Right cardiac atrium (tissue), 5 donors: ENCODE results near the gene SORCS2. TPM values are rescaled to one million over a fixed set of nuclear protein-coding genes. Genes with fewer than 3 reads are reported as not detected.

Experiments
- ATAC-seq, 2 donors: fragments of 200-7000 bp; cut with Tn5 transposase; one replicate each; pipeline versions ENCODE4 v1.8.0 to v1.9.1; 2020; ENCODE audit warnings: moderate library complexity in 2 of 2, mild to moderate bottlenecking in 1 of 2
- DNase-seq, 3 donors: peaks; one replicate each; pipeline ENCODE4 v3.0.0-alpha.2; 2020
- H3K27ac ChIP-seq: one replicate; pipeline ENCODE4 v1.5.1; 2013; ENCODE audit warnings: mild to moderate bottlenecking, low read length, control low read depth, moderate library complexity
- H3K27me3 ChIP-seq: one replicate; pipeline ENCODE4 v1.6.1; 2013; ENCODE audit not compliant: control insufficient read depth, insufficient read depth
- H3K4me1 ChIP-seq: one replicate; pipeline ENCODE4 v1.6.1; 2013; ENCODE audit warnings: low read length; ENCODE audit not compliant: control insufficient read depth, insufficient read depth
- H3K4me3 ChIP-seq: one replicate; pipeline ENCODE4 v1.5.1; 2013; ENCODE audit warnings: low read length, control low read depth
- H3K9me3 ChIP-seq: one replicate; pipeline ENCODE4 v1.6.1; 2013; ENCODE audit warnings: low read length; ENCODE audit not compliant: control insufficient read depth
- WGBS: extraction: QIAGEN DNeasy Blood & Tissue Kit; methylation state at CpG from one replicate; pipeline ENCODE4 v1.1.7; 2013; 5-methylcytosine and 5-hydroxymethylcytosine counted together
- intact Hi-C, 4 donors: fragments of 100-400 bp; cut with DNase I; formaldehyde crosslinking; loops; one replicate each; pipeline versions ENCODE4 v1.11.0 to v1.14.0; 2022 to 2023
- polyA plus RNA-seq: library from polyadenylated mRNA; stranded (reverse); fragments of 200-250 nt; gene quantifications from one replicate; pipeline ENCODE4 v1.2.3, GENCODE V29; 2013
- total RNA-seq, 4 donors: library from RNA; stranded (reverse); fragmentation: NEBNext Ultra II Directional; extraction: Animal tissue kit (Norgen Biotek cat#: 25700); gene quantifications; one replicate each; pipeline ENCODE4 v1.2.1, GENCODE V29; 2021
- donor health status: healthy with polysubstance abuse.
- donor health status: DM: no; HTN: yes; CAD: no.
- donor health status: DM: no; HTN: no; CAD: no.
- donor health status: DM: no; HTN: yes; CAD: no; lungs with severe emphysema.
- donor health status: DM: yes; HTN: yes; CAD: no.

SORCS2 gene
- total and polyA plus RNA-seq, 5 donors, result 2.1 to 7.3 (median 2.7) TPM

DNA sequence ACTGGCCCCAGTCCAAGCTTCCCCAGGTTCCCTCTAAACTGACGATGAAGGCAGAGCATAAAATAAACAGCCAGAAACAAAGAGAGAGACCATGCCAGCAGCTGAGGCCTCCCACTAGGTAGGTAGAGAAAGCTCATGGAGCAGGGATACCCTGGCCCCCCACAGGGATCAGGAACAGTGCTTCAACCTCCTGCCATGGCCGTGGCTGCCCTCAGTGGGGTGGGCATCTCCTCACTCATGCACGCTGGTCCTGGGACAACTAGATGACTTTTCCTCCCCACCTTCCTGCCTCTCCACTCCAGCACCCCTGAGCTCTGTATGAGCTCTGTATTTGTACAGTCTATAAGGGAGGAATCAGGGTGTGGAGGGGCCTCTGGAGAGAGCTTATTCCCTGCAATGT is 360.1 kb downstream of the SORCS2 start:
- 79% methylated on average over 3 of the region's 3 CpGs for WGBS

GRCh38 chr4:7553280-7553679 is 360.9 kb downstream of the SORCS2 start:
- DNase-seq, result no peak
- H3K27me3 ChIP-seq, result no peaks in the 10 kb centered on the region
- H3K4me3 ChIP-seq, result no peak overlapping the region
- no peak for ATAC-seq
- WGBS, result 92% methylated on average over 1 of the region's 1 CpG
- intact Hi-C loops, result no loop called here
- H3K9me3 ChIP-seq, result no peaks in the 10 kb centered on the region
- no peaks in the 10 kb centered on the region for H3K4me1 ChIP-seq
- H3K27ac ChIP-seq, result no peak overlapping the region

More for the DNA sequence above, 360.1 kb downstream of the SORCS2 start:
- Histone ChIP-seq H3K4me3 (no peak overlapping the region), H3K9me3 (no peaks in the 10 kb centered on the region), H3K27ac (no peak overlapping the region), H3K27me3 (no peaks in the 10 kb centered on the region), H3K4me1 (no peaks in the 10 kb centered on the region)
- intact Hi-C loops, result no loop called here
- DNase-seq (no peak), ATAC-seq (no peak)

DNA sequence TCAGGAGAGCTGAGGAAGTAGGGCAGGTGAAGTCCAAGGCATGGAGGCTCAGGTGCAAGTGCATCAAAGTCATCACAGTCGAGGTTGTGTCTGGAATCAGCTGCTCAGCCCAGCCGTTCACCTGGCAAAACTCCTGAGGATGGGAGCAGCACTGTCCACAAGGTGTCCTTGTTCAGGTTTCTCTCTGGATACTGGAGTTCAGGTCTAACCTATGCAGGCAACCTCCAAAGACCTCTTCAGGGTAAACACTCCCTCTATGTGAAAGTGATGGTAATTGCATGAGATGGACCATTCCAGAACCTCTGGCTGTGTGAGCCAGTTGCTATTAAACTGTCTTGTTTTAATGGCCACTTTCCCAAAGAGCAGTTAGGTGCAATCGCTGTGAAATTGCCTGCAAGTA is 362.6 kb downstream of the SORCS2 start:
- no peaks in the 10 kb centered on the region for H3K4me1 ChIP-seq
- no peaks in the 10 kb centered on the region for H3K27me3 ChIP-seq
- DNase-seq (no peak), ATAC-seq (no peak)
- H3K4me3 ChIP-seq, result no peak overlapping the region
- no peak overlapping the region for H3K27ac ChIP-seq
- intact Hi-C loops, result no loop called here
- H3K9me3 ChIP-seq, result no peaks in the 10 kb centered on the region
- 73% methylated on average over 3 of the region's 3 CpGs for WGBS

DNA sequence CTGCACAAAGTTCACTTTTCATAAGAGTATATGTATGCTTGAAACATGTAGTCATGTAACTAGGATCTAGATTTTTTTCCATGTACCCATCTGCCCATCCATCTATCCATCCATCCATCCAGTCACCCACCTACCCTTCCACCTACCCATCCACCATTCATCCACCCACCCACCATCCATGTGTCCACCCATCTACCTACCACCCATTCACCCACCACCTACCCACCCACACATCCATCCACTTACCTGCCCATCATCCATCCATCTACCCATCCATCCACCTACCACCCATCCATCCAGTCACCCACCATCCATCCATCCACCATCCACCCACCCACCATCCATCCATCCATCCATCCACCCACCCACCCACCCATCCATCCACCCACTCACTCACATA is 364.2 kb downstream of the SORCS2 start:
- H3K9me3 ChIP-seq, result no peaks in the 10 kb centered on the region
- H3K27ac ChIP-seq, result no peak overlapping the region
- DNase-seq (no peak), ATAC-seq (no peak)
- no peaks in the 10 kb centered on the region for H3K4me1 ChIP-seq
- intact Hi-C loops, result no loop called here
- H3K27me3 ChIP-seq, result no peaks in the 10 kb centered on the region
- H3K4me3 ChIP-seq, result no peak overlapping the region

GRCh38 chr4:7557456-7557855 is 365.1 kb downstream of the SORCS2 start:
- Histone ChIP-seq H3K4me3 (no peak overlapping the region), H3K4me1 (no peaks in the 10 kb centered on the region), H3K9me3 (no peaks in the 10 kb centered on the region), H3K27me3 (no peaks in the 10 kb centered on the region), H3K27ac (no peak overlapping the region)
- DNase-seq (no peak), ATAC-seq (no peak)
- 78% methylated on average over 7 of the region's 7 CpGs for WGBS
- intact Hi-C loops, result no loop called here

- H3K4me3 ChIP-seq, result no peak overlapping the region
- H3K27me3 ChIP-seq, result no peaks in the 10 kb centered on the region
- H3K27ac ChIP-seq, result no peak overlapping the region
- DNase-seq (no peak), ATAC-seq (no peak)
- no peaks in the 10 kb centered on the region for H3K4me1 ChIP-seq
- H3K9me3 ChIP-seq, result no peaks in the 10 kb centered on the region
- intact Hi-C loops, result no loop called here
- WGBS, result 95% methylated on average over 7 of the region's 7 CpGs
Measured at GRCh38 chr4:7558436-7558835, 366.1 kb downstream of the SORCS2 start.

GRCh38 chr4:7559316-7559715 is 367.0 kb downstream of the SORCS2 start:
- ATAC-seq, result no peak
- Histone ChIP-seq H3K4me1 (peaks cover 3% of the 10 kb centered on the region), H3K9me3 (no peaks in the 10 kb centered on the region), H3K27ac (no peak overlapping the region), H3K27me3 (no peaks in the 10 kb centered on the region), H3K4me3 (no peak overlapping the region)
- intact Hi-C loops, result no loop called here
- 85% methylated on average over 7 of the region's 7 CpGs for WGBS
- DNase-seq, result no peak

- Histone ChIP-seq H3K4me3 (no peak overlapping the region), H3K27ac (no peak overlapping the region), H3K9me3 (no peaks in the 10 kb centered on the region), H3K27me3 (no peaks in the 10 kb centered on the region), H3K4me1 (peaks cover 3% of the 10 kb centered on the region)
- no peak for DNase-seq
- WGBS, result 90% methylated on average over 16 of the region's 16 CpGs
- intact Hi-C loops, result no loop called here
- ATAC-seq, result no peak
Measured at GRCh38 chr4:7559741-7560395, 367.5 kb downstream of the SORCS2 start.

DNA sequence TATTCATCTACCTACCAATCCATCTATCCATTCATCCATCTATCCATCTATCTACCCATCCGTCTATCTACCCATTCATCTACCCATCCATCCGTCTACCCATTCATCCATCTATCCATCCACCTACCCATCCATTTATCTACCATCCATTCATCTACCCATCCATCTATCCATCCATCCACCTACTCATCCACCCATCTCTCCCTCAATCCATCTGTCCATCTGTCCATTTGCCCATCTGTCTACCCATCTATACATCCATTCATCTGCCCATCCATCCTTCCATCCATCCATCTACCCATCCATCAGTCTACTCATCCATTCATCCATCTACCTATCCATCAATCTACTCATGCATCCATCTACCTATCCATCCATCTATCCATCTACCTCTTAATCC is 369.2 kb downstream of the SORCS2 start:
- Histone ChIP-seq H3K27me3 (no peaks in the 10 kb centered on the region), H3K4me1 (peaks cover 3% of the 10 kb centered on the region), H3K9me3 (no peaks in the 10 kb centered on the region), H3K27ac (no peak overlapping the region), H3K4me3 (no peak overlapping the region)
- intact Hi-C loops, result no loop called here
- ATAC-seq (no peak), DNase-seq (no peak)
- WGBS, result 83% methylated on average over 2 of the region's 2 CpGs

DNA sequence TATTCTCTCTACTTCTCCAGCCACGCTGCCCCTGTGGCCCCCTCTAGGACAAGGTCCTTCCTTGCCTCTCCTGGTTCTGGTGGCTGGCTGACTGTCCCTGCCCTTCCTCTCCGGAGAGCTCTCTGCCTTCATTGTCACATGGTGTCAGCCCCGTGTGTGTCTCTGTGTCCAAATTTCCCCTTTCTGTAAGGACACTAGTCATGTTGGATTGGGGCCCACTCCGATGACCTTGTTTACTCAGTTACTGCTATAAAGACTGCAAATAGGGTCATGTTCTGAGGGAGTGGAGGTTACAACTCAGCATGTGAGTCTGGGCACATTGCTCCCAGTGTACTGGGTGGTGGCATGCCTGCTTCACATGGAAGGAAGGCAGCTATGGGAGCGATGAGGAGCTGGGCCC is 371.9 kb downstream of the SORCS2 start:
- 64% methylated on average over 5 of the region's 5 CpGs for WGBS
- Histone ChIP-seq H3K9me3 (no peaks in the 10 kb centered on the region), H3K27me3 (no peaks in the 10 kb centered on the region), H3K4me1 (peaks cover 3% of the 10 kb centered on the region), H3K4me3 (no peak overlapping the region), H3K27ac (no peak overlapping the region)
- DNase-seq (no peak), ATAC-seq (peak in 1 of 2 donors; percentile 24)
- intact Hi-C loops, result no loop called here

DNA sequence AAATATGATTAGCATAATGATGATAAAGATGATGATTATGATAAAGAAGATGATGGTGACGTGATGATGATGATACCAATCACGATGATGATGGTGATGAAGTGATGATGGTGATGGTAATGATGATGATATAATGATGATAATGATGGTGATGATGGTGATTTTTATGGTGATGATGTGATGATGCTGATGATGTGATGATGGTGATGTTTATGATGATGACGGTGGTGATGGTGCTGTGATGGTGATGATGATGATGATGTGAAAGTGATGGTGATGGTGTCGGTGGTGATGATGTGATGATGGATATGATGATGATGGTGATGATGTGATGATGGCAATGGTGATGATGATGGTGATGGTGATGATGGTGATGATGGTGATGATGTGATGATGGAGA is 373.1 kb downstream of the SORCS2 start:
- WGBS, result 86% methylated on average over 4 of the region's 4 CpGs
- ATAC-seq, result no peak
- no peaks in the 10 kb centered on the region for H3K9me3 ChIP-seq
- DNase-seq, result no peak
- intact Hi-C loops, result no loop called here
- no peaks in the 10 kb centered on the region for H3K27me3 ChIP-seq
- peaks cover 3% of the 10 kb centered on the region for H3K4me1 ChIP-seq
- H3K4me3 ChIP-seq, result no peak overlapping the region
- no peak overlapping the region for H3K27ac ChIP-seq
